Stimulated activated CD8-positive, alpha-beta memory T cell treated with anti-CD3 and anti-CD28 coated beads, Interleukin-7, amount 100 ng/mL, for 48 hours (primary cell): ENCODE measurements around the gene NECTIN1.

Experiments
- DNase-seq, 2 donors: peaks; one replicate each; pipeline ENCODE4 v3.0.0-alpha.2; 2020; ENCODE audit warnings: low read depth in 1 of 2; ENCODE audit errors: extremely low read depth in 1 of 2

NECTIN1 gene

DNA sequence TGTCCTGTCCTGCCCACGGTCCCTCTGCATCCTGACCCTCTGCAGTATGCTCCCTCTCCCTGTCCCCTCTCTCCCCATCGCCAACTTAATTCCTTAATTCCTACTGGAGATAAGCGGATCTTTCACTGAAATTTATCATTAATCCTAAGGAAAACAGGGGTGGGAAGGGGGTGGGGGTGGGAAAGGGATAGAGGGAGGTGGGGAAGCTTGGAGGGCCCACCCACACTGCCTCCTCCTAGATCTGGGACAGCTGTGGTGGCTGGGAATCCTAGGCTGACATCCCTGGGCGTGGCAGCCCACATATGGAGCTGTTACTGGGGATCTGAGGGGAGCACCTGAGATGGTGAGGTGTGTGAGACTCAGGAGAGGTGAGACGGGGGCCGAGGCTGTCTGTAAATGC, 14.4 kb downstream of the NECTIN1 start:
- DNase-seq = no peak

DNA sequence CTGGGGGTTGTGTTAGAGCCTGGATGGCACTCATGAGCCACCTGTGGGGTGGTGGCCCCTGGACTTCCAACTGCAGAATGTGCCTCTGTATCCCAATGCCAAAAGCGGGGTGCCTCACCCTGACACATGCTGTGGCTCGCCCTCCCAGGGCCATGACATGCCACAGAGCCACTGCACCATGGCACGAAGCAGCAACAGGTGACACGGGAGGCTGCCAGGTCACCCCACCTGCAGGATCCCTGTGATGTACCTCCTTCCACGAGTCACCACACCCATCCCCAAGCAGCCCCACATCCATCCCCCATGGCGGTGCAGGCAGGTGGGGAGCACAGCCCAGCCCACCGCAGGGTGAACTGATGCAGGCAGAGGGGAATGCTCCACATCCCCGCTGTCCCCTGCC, 14.8 kb downstream of the NECTIN1 start:
- DNase-seq = no peak

DNA sequence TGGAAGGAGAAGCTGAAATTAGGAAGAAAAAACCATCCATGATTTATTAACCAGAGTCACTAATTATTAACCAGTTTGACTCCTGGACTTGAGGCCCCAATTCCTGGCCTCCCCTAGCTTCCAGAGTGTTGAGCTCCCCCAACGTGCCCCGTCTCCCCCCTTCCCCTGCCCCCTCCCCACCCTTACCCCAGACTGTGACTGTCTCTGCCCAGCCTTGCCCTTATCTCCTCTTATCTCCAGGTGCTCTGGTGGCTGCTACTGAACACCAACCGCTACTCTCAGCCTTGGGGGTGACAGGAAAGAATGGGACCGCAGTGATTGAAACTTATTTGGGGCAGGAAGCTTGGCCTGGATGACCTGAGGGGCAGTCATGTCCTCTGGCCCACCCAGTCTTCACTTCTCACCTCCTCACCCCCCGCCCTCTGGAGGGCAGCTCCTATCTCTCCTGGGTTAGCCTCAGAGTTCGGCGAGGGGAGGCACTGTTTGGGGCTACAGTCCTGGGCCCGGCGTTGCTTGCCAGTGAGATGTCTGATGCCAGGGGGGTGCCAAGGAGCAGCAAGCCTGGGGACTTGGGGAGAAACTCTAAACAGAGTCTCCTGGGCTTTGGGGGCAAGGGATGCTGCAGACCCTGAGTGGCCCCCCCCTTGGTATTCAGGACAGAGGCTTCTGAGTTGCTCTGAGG, 15.5 kb downstream of the NECTIN1 start:
- no peak for DNase-seq

DNA sequence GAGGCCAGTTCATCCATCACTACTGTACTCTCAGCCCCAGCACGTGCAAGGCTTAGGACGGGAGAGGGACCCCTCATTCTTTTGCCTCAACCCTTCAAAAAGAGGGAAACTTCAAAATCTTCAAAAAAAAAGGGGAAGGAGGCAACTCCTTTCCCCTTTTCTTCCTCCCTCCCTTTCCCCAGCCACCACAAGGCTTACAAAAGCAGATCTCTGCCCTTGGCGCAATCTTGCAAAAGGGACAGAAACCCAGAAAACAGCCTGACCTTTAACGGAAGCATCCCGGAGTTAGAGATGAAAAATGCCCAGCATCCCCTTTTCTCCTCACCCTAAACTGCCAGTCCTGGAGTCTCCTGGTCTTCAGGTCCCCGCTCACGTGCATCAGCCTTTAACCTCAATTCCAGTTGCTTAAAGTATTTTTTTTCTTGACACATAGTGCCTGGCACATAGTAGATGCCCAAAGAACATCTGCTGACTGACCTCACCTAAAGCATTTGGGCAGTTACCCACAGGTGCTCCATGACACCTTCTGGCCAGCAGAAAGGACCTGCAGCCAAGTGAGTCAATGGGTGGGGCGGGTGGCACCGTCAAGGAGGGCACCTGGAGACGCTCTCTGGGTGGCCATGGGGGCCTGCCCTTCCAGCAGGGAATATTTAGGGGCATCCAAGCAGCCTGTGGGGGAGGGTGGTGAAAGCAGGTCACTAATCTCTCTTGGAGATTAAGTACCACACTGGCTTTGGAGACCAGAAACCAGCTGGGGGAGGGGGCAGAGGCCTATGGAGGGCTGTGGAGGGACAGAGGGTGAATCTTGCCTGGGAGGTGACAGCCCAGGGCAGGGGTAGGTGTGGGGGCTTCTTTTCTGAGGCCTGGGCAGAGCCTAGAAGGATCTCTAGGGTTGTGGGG, 16.3 kb downstream of the NECTIN1 start:
- no peak for DNase-seq

DNA sequence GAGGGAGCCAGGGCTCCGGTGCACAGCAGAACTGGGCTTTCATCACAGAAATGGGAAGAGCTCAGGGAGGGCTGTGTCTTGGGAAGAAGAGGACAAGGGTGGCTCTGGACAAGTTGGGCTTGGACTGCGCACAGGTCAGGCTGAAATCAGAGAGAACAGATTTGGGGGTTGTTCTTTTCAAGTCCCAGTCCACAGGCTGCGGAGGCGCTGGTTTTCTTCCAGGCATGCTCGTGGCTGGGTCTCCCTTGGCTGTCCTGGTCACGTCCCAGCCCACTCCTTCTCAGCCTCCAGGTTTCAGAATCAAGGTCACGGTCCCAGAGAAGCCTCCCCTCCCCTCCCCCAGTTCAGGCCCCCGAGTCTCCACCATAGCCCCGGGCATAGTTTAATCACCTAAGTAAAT, 17.0 kb downstream of the NECTIN1 start:
- no peak for DNase-seq

DNA sequence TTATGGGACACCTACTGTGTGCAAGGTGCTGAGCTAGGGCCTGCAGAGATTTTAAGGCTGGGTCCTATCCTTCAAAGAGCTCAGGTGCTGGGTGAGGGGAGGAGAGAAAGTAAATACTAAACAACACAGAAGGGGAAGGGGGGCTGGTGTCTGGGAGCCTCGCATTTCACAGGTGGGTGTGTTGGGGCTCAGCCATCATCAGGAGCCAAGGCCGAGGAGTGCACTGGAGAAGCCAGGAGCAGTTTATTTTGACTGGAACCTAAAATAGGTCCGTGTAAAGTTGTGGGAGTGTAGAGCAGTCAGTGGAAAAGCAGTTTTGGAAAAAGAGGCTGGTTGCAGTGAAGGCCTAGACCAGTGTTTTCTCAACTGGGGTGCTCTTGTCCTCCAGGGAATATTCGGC, 17.5 kb downstream of the NECTIN1 start:
- DNase-seq = no peak

DNA sequence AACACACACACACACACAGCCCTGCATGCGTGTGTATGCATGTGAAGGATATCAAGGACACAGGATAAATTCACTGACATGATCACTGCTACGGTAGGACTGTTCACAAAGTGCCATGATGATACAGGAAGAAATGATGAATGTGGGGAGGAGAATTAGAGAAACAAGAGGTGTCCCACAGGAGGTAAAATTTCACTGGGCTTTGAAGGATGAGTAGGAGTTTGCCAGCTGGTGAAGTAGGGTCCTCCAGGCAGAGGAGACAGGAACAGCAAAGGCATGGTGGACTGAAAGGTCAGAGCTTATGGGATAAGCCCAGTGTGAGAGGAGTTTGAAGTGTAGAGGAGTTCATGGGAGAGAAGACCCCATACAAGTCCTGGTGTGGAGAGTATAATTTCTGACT, 18.6 kb downstream of the NECTIN1 start:
- no peak for DNase-seq

DNA sequence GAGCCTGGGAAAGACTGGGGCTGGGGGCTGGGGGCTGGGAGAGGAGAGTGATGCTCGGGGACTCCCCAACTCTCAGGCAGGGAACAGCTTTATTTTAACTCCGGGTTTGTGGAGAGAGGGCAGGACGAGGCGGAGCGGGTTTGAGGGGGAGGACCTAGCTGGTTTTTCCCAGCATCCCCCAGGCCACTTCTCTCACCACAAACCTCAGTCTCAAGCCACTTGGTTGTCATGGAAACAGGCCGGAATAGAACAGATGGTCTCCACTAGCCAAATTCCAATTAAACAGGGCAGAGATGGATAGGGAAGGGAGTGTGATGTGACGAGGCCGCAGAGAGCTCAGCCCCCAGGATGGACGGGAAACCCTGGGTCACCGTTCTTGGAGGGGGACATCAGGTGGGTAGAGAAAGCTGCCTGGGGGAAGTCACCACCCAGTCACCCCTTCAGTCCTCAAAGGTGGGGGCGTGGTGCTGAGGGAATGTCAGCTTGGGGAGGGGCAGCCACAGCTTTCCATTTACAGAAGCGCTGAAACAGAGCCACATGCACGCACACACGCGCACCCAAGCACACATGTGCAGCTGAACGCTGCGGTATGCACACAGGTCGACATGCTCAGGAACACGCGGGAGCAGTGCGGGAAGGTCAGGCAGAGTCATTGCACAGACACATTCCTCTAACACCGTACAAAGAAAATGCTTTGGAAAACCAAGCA, 19.2 kb downstream of the NECTIN1 start:
- DNase-seq = no peak

DNA sequence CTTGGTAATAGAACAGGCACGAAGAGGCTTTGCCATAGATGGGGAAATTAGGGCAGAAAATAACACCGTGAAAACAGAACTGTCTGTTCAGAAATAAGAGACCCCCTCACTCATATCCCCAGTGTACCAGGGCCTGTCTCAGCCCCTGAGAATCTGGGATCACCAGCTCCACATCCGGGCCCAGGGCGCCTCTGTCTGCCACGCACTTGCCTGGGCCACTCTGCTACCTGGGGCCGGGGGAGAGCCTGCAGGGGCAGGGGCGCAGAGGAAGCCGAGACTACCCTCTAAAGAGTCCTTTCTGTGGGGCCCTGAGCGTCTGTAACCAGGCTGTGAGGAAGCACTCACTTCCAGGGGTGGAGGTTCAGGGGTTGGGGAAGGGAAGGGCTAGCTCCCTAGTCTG, 19.8 kb downstream of the NECTIN1 start:
- DNase-seq = no peak

DNA sequence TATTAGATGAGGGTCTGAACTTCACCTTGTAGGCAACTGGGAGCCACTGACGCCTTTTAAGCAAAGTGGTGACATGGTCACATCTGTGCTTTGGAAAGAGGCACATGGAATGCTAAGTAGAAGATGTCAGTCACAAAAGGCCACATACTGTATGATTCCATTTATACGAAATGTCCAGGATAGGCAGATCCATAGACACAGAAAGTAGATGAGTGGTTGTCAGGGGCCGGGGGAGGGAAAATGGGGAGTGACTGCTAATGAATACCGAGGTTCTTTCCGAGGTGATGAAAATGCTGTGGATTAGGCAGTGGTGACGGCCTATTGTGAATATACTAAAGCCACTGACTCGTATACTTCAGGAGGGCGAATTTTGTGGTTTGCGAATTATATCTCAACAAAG, 20.6 kb downstream of the NECTIN1 start:
- no peak for DNase-seq

DNA sequence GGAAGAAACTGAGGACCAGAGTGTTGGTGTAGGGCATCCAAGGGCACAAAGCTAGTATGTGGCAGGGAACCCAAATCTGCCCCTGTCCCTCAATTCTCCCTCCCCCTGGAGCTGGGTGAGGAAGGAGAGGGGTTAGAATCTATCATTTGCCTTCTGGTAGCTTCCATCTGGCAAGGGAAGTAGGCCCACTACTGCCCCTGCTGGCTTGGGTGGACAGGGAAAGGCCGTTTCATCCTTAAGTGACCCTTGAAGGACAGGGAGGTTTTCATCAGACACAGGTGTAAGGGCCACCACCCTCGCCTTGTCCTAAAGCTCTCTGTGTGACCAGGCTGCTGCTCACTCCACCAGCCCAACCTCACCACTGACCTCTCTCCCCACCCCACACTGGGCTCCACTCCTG, 22.1 kb downstream of the NECTIN1 start:
- no peak for DNase-seq

DNA sequence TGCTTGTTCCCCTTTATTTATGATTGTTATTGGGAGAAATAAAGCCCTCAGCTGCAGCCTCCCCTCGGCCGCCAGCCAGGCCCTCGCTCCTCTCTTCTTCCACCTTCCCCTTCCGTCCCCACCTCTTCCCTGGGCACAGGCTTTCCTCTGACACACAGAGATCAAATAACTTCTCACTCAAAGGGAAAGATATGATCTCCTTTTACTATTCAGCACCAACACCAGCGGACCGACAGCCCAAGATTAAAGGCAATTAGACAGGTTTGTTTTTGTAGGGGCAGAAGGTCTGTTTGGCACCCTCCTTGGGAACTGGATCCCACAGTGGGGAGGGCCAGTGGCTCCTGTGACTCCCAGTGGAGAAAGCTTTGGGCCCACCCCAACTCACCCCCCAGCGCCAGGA, 23.0 kb downstream of the NECTIN1 start:
- no peak for DNase-seq

DNA sequence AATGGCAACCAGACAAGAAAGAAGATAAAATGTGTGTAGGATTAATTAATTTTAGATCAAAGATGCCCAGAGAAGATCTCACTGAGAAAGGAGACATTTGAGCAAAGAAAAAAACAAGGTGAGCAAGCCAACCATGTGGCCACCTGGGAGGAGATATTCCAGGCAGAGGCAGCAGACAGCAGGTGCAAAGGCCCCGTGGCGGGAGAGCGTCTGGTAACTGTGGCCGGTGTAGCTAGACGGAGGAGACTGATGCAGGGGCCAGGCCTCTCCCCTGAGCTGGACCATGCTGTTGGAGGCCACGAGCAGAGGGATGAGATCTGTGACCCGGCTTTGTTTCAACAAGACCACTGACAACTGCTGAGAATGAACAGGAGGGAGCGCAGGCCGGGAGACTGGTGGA, 23.6 kb downstream of the NECTIN1 start:
- DNase-seq = no peak

DNA sequence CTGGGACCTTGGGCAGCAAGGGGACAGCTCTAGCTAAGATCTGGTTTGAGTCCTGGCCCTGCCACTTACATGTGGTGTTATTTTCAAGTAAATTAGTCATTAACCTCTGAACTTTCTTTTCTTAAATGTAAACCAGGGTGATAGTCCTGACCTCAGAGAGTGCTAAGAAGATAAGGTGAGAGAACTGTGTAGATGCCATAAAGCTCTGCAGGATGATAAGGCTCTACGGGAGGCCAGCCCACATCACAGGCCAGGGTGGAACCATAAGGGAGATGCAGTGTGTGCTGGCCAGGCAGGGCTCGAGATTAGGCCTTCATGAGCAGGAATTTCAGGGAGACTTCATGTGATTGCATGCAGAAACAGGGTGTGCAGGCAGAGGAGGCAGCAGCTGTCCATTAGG, 24.2 kb downstream of the NECTIN1 start:
- DNase-seq = no peak

DNA sequence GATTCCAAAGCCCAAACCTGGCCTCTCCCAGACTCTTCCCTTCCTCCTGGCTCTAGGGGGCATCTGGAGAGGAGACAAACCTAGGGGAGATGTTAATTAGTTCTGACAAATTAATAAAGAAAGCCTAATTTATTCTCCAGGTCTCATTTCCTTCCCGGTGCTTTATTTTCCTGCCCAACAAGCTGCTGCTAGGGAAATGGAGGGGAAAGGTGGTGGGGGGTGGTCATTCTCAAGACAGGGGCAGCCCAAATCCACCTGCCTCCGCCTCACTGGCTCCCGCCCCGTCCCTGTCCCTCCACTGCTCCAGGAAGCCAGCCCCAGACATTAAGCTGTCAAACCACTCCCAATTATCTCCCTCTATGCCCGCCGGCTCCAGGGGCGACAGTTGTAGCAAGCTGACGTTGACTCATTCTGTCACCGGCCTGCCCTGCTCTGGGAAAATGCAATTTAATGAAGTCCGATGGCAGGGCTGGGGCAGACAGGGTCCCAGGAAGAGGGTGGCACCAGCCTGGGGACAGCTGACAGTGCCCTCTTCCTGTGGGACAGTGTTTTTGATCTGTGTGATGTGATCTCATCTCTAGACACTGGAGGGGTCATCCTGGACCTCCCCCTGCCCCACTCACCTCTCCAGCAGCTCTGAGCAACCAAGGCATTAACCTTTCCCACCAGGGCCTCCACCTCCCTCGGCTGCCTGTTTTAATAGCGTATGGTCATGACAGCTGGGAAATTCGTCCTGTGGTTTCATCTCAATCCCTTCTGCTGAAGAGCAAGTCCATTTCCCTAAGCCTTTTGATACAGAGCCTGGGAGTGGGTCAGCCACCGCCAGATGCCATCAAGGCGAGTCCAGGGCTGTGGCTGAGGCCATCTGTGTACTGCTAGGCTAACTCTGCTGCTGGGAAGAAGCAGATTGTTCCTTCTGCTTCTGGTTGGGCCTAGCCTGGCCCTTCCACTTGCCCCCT, 27.1 kb downstream of the NECTIN1 start:
- no peak for DNase-seq

DNA sequence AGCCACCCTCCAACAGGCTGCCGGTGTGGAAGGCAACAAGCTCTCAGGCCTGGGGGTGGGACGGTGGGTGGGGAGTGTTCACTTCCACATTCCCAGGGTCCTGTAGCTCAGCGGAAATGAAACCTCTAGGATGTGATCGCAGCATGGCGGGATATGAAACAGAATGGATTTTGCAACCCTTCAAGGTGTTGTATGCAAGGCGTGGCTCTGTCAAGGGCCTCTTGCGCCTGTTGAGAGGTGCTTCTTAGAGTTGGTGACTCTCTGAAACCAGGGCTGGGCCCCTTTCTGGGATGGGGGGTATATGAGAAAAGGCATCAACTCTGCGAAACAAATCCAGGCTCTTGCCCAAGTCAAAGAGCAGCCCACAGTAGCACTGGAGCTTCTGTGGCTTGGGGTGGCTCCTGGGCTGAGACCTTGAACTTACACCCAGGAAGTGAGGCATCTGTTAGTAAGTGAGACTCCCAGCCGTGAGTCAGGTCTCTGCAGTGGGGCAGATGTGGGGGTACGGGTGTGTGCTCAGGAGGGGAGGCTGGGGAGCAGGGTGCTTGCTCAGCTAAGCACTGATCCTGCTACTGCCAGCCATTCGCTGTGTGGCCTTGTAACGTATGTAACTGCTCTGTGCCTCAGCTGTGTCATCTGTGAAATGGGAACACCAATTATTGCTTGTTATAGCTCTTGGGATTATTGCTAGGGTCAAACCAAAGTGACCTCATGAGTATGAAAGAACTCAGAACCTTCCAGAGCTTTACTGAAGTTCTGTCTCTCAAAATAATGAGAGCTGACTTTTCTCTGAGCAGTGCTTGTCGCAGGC, 28.3 kb downstream of the NECTIN1 start:
- peak in 1 of 2 donors; percentile 45 for DNase-seq

DNA sequence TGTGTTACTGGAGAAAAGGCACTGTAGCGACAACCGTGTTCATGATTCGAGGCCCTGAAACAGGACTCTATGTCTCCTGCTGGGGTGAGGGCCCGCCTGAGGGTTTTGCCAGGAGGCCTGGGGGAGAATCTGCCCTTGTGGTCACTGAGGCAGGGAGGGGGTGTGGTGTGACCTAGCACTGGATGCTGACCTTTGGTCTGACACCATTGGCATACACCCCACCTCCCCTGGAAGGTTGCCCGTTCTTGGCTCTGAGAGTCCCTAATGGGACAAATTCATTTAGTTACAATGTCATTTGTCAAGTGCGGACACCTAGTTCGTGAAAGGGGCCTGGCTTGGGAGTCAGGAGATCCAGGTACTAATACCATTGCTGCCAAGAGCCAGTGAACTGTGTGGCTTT, 29.0 kb downstream of the NECTIN1 start:
- no peak for DNase-seq

DNA sequence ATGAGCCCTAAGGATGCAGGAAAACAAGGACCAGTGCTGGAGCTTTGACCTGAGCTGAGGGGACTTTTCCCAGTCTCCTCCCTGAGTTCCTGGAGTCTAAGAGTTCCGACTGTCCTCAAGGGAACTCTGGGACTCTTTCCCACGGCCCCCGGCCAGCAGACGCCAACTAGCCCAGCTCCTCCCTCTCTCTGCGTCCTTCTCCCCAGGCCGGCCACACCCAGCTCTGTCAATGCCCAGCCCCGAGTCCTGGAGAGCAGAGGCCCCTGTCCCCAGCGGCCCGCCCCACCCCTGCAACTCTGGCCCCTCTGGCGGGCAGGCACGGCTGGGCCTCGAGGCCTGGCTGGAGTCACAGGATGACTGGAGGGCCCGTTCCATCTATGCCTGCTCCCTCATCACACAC, 29.8 kb downstream of the NECTIN1 start:
- no peak for DNase-seq

DNA sequence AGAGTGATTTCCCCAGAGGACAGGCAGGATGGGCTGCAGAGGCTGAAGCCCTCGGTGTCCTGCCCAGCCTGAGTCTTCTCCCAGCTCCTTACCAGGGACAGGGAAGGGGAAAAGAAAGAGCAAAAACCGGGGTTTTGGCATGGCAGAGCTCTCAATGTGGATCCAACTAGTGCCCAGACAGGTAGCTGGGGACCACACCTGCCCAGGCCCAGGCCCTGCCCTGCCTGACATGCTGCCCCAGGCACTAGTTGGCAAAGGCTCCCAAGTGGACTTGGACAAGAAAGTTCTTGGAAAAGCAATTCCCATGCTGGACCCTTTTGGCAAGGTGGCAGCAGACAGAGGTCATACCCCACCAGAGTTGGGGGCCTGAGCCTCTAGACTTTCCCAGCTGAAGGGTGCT, 31.1 kb downstream of the NECTIN1 start:
- DNase-seq = no peak

DNA sequence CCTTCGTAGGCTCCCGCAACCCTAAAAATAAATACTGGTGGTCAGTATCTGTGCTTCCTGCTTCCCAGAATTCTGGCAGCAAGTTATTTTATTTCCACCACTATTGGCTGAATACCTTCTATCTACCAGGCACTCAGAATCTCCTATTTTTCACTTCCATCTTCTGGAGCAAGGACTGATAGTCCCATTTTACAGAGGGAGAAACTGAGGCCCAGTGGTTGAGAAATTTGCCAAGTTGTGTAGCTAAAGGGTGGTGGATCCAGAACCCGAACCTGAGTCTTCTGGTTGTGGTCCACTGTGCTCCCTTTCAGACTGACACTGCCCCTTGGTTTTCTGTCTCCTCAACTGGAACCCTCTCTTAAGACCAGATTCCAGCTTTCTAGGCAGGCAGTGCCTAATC, 31.6 kb downstream of the NECTIN1 start:
- DNase-seq = no peak
